Liver (tissue), 9 donors: ENCODE results near the gene MR1. TPM values are rescaled to one million over a fixed set of nuclear protein-coding genes. Genes with fewer than 3 reads are reported as not detected.

ENCODE experiments used
- DNase-seq: peaks from one replicate; pipeline ENCODE4 v3.0.0-alpha.2; 2017; ENCODE audit warnings: low spot score
- H3K27ac ChIP-seq, 2 donors: one replicate each; pipeline ENCODE4 v1.7.0; 2013; ENCODE audit warnings: inconsistent platforms in 2 of 2, low read length in 2 of 2, control low read depth in 1 of 2, low read depth in 1 of 2, mild to moderate bottlenecking in 1 of 2
- H3K27me3 ChIP-seq, 4 donors: one replicate each; pipeline versions ENCODE4 v1.6.1 to v1.7.0; 2013; ENCODE audit warnings: low read length in 3 of 4, inconsistent platforms in 1 of 4, mild to moderate bottlenecking in 1 of 4, moderate library complexity in 1 of 4; ENCODE audit not compliant: control insufficient read depth in 4 of 4, insufficient read depth in 4 of 4
- H3K36me3 ChIP-seq, 4 donors: one replicate each; pipeline versions ENCODE4 v1.6.1 to v1.7.0; 2013; ENCODE audit warnings: low read length in 3 of 4, mild to moderate bottlenecking in 3 of 4, low read depth in 1 of 4, moderate library complexity in 1 of 4; ENCODE audit not compliant: control insufficient read depth in 4 of 4, insufficient read depth in 3 of 4
- H3K4me1 ChIP-seq, 4 donors: one replicate each; pipeline versions ENCODE4 v1.6.1 to v1.7.0; 2013; ENCODE audit warnings: low read length in 3 of 4, mild to moderate bottlenecking in 3 of 4, moderate library complexity in 1 of 4; ENCODE audit not compliant: control insufficient read depth in 4 of 4, insufficient read depth in 4 of 4
- H3K4me3 ChIP-seq, 3 donors: one replicate each; pipeline versions ENCODE4 v1.6.1 to v1.7.0; 2013; ENCODE audit warnings: low read length in 3 of 3, control low read depth in 1 of 3, low read depth in 1 of 3, mild to moderate bottlenecking in 1 of 3
- H3K9ac ChIP-seq, 2 donors: one replicate each; pipeline ENCODE4 v1.7.0; 2013; ENCODE audit warnings: low read length in 2 of 2, mild to moderate bottlenecking in 2 of 2, moderate library complexity in 2 of 2, control low read depth in 1 of 2, low read depth in 1 of 2
- H3K9me3 ChIP-seq, 4 donors: one replicate each; pipeline versions ENCODE4 v1.6.1 to v1.7.0; 2013; ENCODE audit warnings: low read length in 3 of 4; ENCODE audit not compliant: control insufficient read depth in 4 of 4
- ATF3 ChIP-seq: IDR thresholded peaks from 2 replicates; pipeline ENCODE4 v1.6.1; 2016; ENCODE audit warnings: antibody characterized with exemption
- CTCF ChIP-seq: fragments of 150-350 bp; IDR thresholded peaks from 2 replicates; pipeline ENCODE4 v1.5.1; 2017; ENCODE audit warnings: improper control_type of control experiment, low read depth, low read length; ENCODE audit not compliant: missing input control
- EGR1 ChIP-seq, 2 donors: IDR thresholded peaks; 2 replicates each; pipeline ENCODE4 v1.6.1; 2016 to 2018; ENCODE audit warnings: antibody characterized with exemption in 2 of 2, low read depth in 2 of 2
- FOXA1 ChIP-seq: IDR thresholded peaks from 2 replicates; pipeline ENCODE4 v1.6.1; 2016; ENCODE audit warnings: antibody characterized with exemption
- FOXA2 ChIP-seq: IDR thresholded peaks from 2 replicates; pipeline ENCODE4 v1.6.1; 2016; ENCODE audit warnings: antibody characterized with exemption
- GABPA ChIP-seq, 2 donors: IDR thresholded peaks in 1 of 2; conservative IDR thresholded peaks in 1 of 2; 2 replicates each; pipeline ENCODE4 v1.6.1; 2016; ENCODE audit warnings: antibody characterized with exemption in 2 of 2, mild to moderate bottlenecking in 1 of 2, moderate library complexity in 1 of 2
- JUND ChIP-seq, 2 donors: IDR thresholded peaks; 2 replicates each; pipeline ENCODE4 v1.6.1; 2016; ENCODE audit warnings: antibody characterized with exemption in 2 of 2
- NR2F2 ChIP-seq: IDR thresholded peaks from 2 replicates; pipeline ENCODE4 v1.6.1; 2016; ENCODE audit warnings: antibody characterized with exemption
- RAD21 ChIP-seq, 2 donors: IDR thresholded peaks; 2 replicates each; pipeline ENCODE4 v1.6.1; 2016; ENCODE audit warnings: antibody characterized with exemption in 2 of 2, mild to moderate bottlenecking in 2 of 2
- SP1 ChIP-seq: IDR thresholded peaks from 2 replicates; pipeline ENCODE4 v1.6.1; 2018; ENCODE audit warnings: antibody characterized with exemption, mild to moderate bottlenecking
- TAF1 ChIP-seq: conservative IDR thresholded peaks from 2 replicates; pipeline ENCODE4 v1.6.1; 2016; ENCODE audit warnings: antibody characterized with exemption, mild to moderate bottlenecking
- YY1 ChIP-seq: IDR thresholded peaks from 2 replicates; pipeline ENCODE4 v1.6.1; 2016; ENCODE audit warnings: antibody characterized with exemption, mild to moderate bottlenecking
- WGBS: extraction: QIAGEN DNeasy Blood & Tissue Kit; methylation state at CpG from one replicate; pipeline ENCODE4 v1.1.7; 2013; 5-methylcytosine and 5-hydroxymethylcytosine counted together
- polyA plus RNA-seq, 2 donors: library from polyadenylated mRNA; stranded (reverse) in 1 of 2; unstranded in 1 of 2; fragments of 200-250 nt in 1 of 2; fragments of >200 nt in 1 of 2; fragmentation: Nextera tagmentation in 1 of 2; extraction: Ambion mirVana in 1 of 2; gene quantifications; one replicate each; pipeline versions ENCODE4 v1.2.1 to v1.2.3, GENCODE V29; 2013 to 2015
- total RNA-seq, 2 donors: library from RNA; depleted of rRNA; stranded (reverse); fragments of >200 nt; gene quantifications; one replicate each; pipeline ENCODE4 v1.2.3, GENCODE V29; 2014
- TF ChIP-seq, protein P1 (sequence below): IDR thresholded peaks from 2 replicates; pipeline ENCODE4 v1.6.1; 2016; ENCODE audit warnings: antibody characterized with exemption
- TF ChIP-seq, protein P2 (sequence below): IDR thresholded peaks from 2 replicates; pipeline ENCODE4 v1.6.1; 2016; ENCODE audit warnings: antibody characterized with exemption, mild to moderate bottlenecking
- TF ChIP-seq, protein P3 (sequence below): IDR thresholded peaks from 2 replicates; pipeline ENCODE4 v1.6.1; 2016; ENCODE audit warnings: antibody characterized with exemption
- donor health status: healthy.
- donor health status: healthy.
- donor health status: healthy.
- donor health status: healthy.
- donor health status: healthy.

MR1 gene
- total and polyA plus RNA-seq, 4 donors: 5.5 to 8.1 (median 6.1) TPM

- H3K9ac ChIP-seq: peak overlapping the region; percentile 75 to 87
- H3K36me3 ChIP-seq: no peaks in the 10 kb centered on the region
- peak; percentile 66 for DNase-seq
- H3K4me3 ChIP-seq: peak overlapping the region; percentile 70 to 75 (median 73)
- H3K9me3 ChIP-seq: no peaks in the 10 kb centered on the region
- H3K4me1 ChIP-seq: peaks cover 0 to 5% (median 3%) of the 10 kb centered on the region in 4 donors
- peak overlapping the region; percentile 87 to 94 for H3K27ac ChIP-seq
- TF ChIP-seq FOXA2 (no peak), RAD21 (IDR thresholded peaks at IDR 0.05) (peak in 1 of 2 donors; percentile 6), YY1 (peak; percentile 18), FOXA1 (no peak), EGR1 (IDR thresholded peaks at IDR 0.05; ENCODE audit: low read depth in 2 of 2) (peak in 1 of 2 donors; percentile 21)
- TF ChIP-seq, protein P1, sequence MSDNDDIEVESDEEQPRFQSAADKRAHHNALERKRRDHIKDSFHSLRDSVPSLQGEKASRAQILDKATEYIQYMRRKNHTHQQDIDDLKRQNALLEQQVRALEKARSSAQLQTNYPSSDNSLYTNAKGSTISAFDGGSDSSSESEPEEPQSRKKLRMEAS: no peak
- no peaks in the 10 kb centered on the region for H3K27me3 ChIP-seq
- under 1% methylated on average over 23 of the region's 23 CpGs for WGBS
Observed at GRCh38 chr1:181021811-181022434, 11.9 kb upstream of the MR1 start.

- WGBS: 72% methylated on average over 10 of the region's 10 CpGs
- Histone ChIP-seq H3K4me3 (peak overlapping the region in 2 of 3 donors; percentile 24 to 75), H3K27ac (peak overlapping the region in 1 of 2 donors; percentile 94), H3K9ac (no peak overlapping the region), H3K9me3 (no peaks in the 10 kb centered on the region), H3K4me1 (peaks cover 0 to 5% (median 3%) of the 10 kb centered on the region in 4 donors), H3K27me3 (no peaks in the 10 kb centered on the region), H3K36me3 (no peaks in the 10 kb centered on the region)
- TF ChIP-seq, protein P2, sequence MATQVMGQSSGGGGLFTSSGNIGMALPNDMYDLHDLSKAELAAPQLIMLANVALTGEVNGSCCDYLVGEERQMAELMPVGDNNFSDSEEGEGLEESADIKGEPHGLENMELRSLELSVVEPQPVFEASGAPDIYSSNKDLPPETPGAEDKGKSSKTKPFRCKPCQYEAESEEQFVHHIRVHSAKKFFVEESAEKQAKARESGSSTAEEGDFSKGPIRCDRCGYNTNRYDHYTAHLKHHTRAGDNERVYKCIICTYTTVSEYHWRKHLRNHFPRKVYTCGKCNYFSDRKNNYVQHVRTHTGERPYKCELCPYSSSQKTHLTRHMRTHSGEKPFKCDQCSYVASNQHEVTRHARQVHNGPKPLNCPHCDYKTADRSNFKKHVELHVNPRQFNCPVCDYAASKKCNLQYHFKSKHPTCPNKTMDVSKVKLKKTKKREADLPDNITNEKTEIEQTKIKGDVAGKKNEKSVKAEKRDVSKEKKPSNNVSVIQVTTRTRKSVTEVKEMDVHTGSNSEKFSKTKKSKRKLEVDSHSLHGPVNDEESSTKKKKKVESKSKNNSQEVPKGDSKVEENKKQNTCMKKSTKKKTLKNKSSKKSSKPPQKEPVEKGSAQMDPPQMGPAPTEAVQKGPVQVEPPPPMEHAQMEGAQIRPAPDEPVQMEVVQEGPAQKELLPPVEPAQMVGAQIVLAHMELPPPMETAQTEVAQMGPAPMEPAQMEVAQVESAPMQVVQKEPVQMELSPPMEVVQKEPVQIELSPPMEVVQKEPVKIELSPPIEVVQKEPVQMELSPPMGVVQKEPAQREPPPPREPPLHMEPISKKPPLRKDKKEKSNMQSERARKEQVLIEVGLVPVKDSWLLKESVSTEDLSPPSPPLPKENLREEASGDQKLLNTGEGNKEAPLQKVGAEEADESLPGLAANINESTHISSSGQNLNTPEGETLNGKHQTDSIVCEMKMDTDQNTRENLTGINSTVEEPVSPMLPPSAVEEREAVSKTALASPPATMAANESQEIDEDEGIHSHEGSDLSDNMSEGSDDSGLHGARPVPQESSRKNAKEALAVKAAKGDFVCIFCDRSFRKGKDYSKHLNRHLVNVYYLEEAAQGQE: no peak
- DNase-seq: no peak
Observed at GRCh38 chr1:181023265-181024057, 10.3 kb upstream of the MR1 start.

DNA sequence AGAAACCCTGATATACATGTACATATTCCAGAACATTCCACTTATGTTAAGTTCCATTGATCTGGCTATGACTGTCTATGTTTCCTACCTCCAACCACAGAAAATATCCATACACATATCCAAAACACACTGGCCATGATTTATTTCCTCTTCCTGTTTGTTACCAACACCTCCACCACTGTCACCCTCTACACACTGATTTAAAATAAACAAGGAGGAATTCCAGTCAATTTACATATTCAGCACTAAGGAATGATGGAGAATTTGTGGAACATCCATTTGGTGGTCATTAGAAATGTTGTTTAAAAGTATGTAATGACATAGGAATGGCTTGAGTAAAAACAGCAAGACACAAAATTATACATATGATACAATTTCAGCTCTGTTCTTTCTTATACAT, 5.6 kb upstream of the MR1 start:
- Histone ChIP-seq H3K27me3 (no peaks in the 10 kb centered on the region), H3K4me3 (no peak overlapping the region), H3K36me3 (no peaks in the 10 kb centered on the region), H3K9ac (no peak overlapping the region), H3K9me3 (no peaks in the 10 kb centered on the region), H3K4me1 (peaks cover 0 to 3% (median 0%) of the 10 kb centered on the region in 4 donors), H3K27ac (no peak overlapping the region)
- no peak for DNase-seq
- TF ChIP-seq, protein P1: no peak
- no peak for TF ChIP-seq NR2F2
- no peak for TF ChIP-seq ATF3
- no peak for TF ChIP-seq GABPA (IDR thresholded peaks at IDR 0.05 in 1 of 2, conservative IDR thresholded peaks at IDR 0.05 in 1 of 2)
- no peak for TF ChIP-seq SP1
- TF ChIP-seq CTCF: no peak
- TF ChIP-seq, protein P3, sequence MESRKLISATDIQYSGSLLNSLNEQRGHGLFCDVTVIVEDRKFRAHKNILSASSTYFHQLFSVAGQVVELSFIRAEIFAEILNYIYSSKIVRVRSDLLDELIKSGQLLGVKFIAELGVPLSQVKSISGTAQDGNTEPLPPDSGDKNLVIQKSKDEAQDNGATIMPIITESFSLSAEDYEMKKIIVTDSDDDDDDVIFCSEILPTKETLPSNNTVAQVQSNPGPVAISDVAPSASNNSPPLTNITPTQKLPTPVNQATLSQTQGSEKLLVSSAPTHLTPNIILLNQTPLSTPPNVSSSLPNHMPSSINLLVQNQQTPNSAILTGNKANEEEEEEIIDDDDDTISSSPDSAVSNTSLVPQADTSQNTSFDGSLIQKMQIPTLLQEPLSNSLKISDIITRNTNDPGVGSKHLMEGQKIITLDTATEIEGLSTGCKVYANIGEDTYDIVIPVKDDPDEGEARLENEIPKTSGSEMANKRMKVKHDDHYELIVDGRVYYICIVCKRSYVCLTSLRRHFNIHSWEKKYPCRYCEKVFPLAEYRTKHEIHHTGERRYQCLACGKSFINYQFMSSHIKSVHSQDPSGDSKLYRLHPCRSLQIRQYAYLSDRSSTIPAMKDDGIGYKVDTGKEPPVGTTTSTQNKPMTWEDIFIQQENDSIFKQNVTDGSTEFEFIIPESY: no peak
- no peak for TF ChIP-seq RAD21 (IDR thresholded peaks at IDR 0.05)
- TF ChIP-seq TAF1: no peak
- TF ChIP-seq JUND (IDR thresholded peaks at IDR 0.05): no peak
- TF ChIP-seq FOXA1: no peak
- TF ChIP-seq YY1: no peak
